Fibroblast of skin of abdomen (primary cell): ENCODE data around the gene TLCD4.
"Not testable (repeated sequence)": the region's sequence is repeated elsewhere in the genome, so short reads cannot be mapped to it uniquely, and the experiment has no call there.

Experiments
- DNase-seq: peaks from one replicate; pipeline ENCODE4 v3.0.0-alpha.2; 2013

TLCD4 gene

DNA sequence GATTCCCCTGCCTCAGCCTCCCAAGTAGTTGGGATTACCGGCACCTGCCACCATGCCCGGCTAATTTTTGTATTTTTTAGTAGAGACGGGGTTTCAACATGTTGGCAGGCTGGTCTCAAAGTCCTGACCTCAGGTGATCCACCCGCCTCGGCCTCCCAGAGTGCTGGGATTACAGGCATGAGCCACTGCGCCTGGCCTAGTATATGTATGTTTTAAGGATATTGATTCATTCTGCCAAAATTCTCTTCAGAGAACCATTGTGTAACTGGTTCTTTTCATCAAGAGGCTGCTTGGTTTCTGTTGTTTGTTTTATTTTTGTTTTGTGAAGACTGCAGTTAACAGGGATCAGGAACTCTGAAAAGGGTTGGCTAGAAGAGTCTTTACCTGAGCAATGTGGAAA lies 48.4 kb downstream of the TLCD4 start:
- DNase-seq = not testable (repeated sequence)
